Adrenal gland (tissue), 5 donors: ENCODE results near the gene DES.

ENCODE experiments used
- CTCF ChIP-seq, 6 experiments: fragments of 450-650 bp in 4 of 6; fragments of 200-600 bp in 2 of 6; sonication (generic) in 1 of 6; IDR thresholded peaks; 1 replicate in 5 of 6; 2 replicates in 1 of 6; pipeline versions ENCODE4 v1.5.1 to v1.8.0; 2016 to 2021; ENCODE audit warnings: antibody characterized with exemption in 6 of 6, mild to moderate bottlenecking in 2 of 6, moderate library complexity in 1 of 6
- POLR2A ChIP-seq, 2 donors: fragments of 450-650 bp; IDR thresholded peaks; one replicate each; pipeline ENCODE4 v1.6.1; 2017; ENCODE audit warnings: antibody characterized with exemption in 2 of 2, mild to moderate bottlenecking in 2 of 2, moderate library complexity in 1 of 2
- donor health status: DM: no; HTN: no; CAD: no.

- TF ChIP-seq CTCF (IDR thresholded peaks at IDR 0.05) (no peak), POLR2A (IDR thresholded peaks at IDR 0.05) (no peak)
Observed at GRCh38 chr2:219448099-219448775, 30.1 kb downstream of the DES start.
